AG04450 (cell line): ENCODE measurements around the gene CERS6. TPM values are rescaled to one million over a fixed set of nuclear protein-coding genes. Genes with fewer than 3 reads are reported as not detected.

Experiments used
- CTCF ChIA-PET: fragments of 300-600, 350-600 bp; formaldehyde crosslinking; extraction: SDS; loops from one replicate; lab custom pipeline; 2022; ENCODE audit warnings: antibody characterized with exemption, inconsistent platforms; lab: Charles Lee
- POLR2A ChIA-PET: fragments of 350-600 bp; formaldehyde crosslinking; extraction: SDS; loops from one replicate; lab custom pipeline; 2021; ENCODE audit warnings: antibody characterized with exemption, inconsistent platforms; lab: Yijun Ruan, JAX
- DNase-seq: peaks from one replicate; pipeline ENCODE4 v3.0.0-alpha.2; 2011; ENCODE audit warnings: low read depth, low spot score
- H3K27ac ChIP-seq: one replicate; pipeline ENCODE4 v1.5.1; 2012; ENCODE audit warnings: low read depth, low read length, control low read depth
- H3K27me3 ChIP-seq: one replicate; pipeline ENCODE4 v1.6.0; 2012; ENCODE audit warnings: low read length; ENCODE audit not compliant: control insufficient read depth, insufficient read depth
- H3K4me3 ChIP-seq: 2 replicates; pipeline ENCODE4 v1.5.1; 2011; ENCODE audit warnings: mild to moderate bottlenecking, low read depth, low read length, control low read depth
- H3K9me3 ChIP-seq: 2 replicates; pipeline ENCODE4 v1.5.1; 2012; ENCODE audit warnings: low read length; ENCODE audit not compliant: control insufficient read depth, insufficient read depth
- polyA plus RNA-seq: library from polyadenylated mRNA; depleted of rRNA; stranded (reverse); fragments of >200 nt; gene quantifications from 2 replicates; pipeline ENCODE4 v1.2.3, GENCODE V29; 2011
- TF ChIP-seq, protein P1 (sequence below): IDR thresholded peaks from 2 replicates; pipeline ENCODE4 v1.5.1; 2011; ENCODE audit warnings: low read depth, low read length, control low read depth, inconsistent platforms

Gene CERS6
- polyA plus RNA-seq, 1 experiment = 6.2 TPM

GRCh38 chr2:168802859-168803725 is 347.0 kb downstream of the CERS6 start:
- H3K9me3 ChIP-seq = no peaks in the 10 kb centered on the region
- DNase-seq = no peak
- H3K4me3 ChIP-seq = no peak overlapping the region
- TF ChIP-seq, protein P1, sequence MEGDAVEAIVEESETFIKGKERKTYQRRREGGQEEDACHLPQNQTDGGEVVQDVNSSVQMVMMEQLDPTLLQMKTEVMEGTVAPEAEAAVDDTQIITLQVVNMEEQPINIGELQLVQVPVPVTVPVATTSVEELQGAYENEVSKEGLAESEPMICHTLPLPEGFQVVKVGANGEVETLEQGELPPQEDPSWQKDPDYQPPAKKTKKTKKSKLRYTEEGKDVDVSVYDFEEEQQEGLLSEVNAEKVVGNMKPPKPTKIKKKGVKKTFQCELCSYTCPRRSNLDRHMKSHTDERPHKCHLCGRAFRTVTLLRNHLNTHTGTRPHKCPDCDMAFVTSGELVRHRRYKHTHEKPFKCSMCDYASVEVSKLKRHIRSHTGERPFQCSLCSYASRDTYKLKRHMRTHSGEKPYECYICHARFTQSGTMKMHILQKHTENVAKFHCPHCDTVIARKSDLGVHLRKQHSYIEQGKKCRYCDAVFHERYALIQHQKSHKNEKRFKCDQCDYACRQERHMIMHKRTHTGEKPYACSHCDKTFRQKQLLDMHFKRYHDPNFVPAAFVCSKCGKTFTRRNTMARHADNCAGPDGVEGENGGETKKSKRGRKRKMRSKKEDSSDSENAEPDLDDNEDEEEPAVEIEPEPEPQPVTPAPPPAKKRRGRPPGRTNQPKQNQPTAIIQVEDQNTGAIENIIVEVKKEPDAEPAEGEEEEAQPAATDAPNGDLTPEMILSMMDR = no peak
- POLR2A ChIA-PET = no interaction called here
- no peaks in the 10 kb centered on the region for H3K27me3 ChIP-seq
- CTCF ChIA-PET = interaction anchor here (1.3 kb wide), 1 partner anchor 28 kb away, joined by 4 read pairs; no protein-coding TSS in a partner anchor
- no peak overlapping the region for H3K27ac ChIP-seq

DNA sequence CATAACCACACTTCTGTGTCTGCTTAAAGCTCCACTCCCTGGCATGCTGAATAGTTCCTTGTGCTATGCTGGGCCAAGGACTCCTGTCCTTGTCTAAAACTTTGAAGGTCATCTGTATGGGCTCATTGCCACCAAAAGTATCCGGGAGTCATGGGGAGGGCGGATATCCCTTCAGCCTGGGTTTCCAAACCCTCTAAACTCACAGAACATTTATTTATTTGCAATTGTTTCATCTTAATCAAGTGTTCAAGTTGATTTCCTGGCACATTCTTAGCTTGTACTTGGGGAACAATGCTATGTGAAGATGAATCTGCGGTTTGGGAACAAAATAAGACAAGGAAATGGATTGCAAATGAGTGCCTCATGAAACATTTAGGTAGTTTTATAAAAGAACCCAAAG is 348.1 kb downstream of the CERS6 start:
- no peak overlapping the region for H3K4me3 ChIP-seq
- DNase-seq = no peak
- TF ChIP-seq, protein P1 = no peak
- ChIA-PET CTCF (no interaction called here), POLR2A (no interaction called here)
- no peak overlapping the region for H3K27ac ChIP-seq
- no peaks in the 10 kb centered on the region for H3K27me3 ChIP-seq
- no peaks in the 10 kb centered on the region for H3K9me3 ChIP-seq

GRCh38 chr2:168805615-168806014 is 349.5 kb downstream of the CERS6 start:
- Histone ChIP-seq H3K27me3 (no peaks in the 10 kb centered on the region), H3K9me3 (no peaks in the 10 kb centered on the region), H3K27ac (no peak overlapping the region), H3K4me3 (no peak overlapping the region)
- POLR2A ChIA-PET = no interaction called here
- TF ChIP-seq, protein P1 = no peak
- CTCF ChIA-PET = no interaction called here
- DNase-seq = no peak

DNA sequence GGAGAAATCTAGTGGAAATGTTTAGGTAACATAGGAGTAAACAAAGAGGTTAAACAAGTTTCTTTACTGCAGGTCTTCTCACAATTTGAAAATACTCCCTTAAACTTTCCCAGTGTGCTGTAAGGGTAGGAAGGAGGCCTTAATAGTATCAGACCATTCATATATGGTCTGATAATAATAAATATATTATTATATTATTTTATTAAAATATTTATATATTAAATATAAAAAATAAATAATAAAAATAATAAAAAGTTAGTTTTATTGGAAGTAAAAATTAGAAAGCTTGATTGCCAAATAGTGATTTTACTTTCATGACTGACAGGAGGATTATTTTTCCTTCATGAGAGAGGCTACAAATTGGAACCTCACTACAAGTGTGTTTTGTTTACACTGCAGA is 353.5 kb downstream of the CERS6 start:
- Histone ChIP-seq H3K27ac (no peak overlapping the region), H3K9me3 (no peaks in the 10 kb centered on the region), H3K4me3 (no peak overlapping the region), H3K27me3 (no peaks in the 10 kb centered on the region)
- ChIA-PET POLR2A (no interaction called here), CTCF (interaction anchor here (1.0 kb wide), 1 partner anchor 9 kb away, joined by 3 read pairs; no protein-coding TSS in a partner anchor)
- DNase-seq = no peak
- TF ChIP-seq, protein P1 = no peak

- CTCF ChIA-PET = interaction anchor here (1.0 kb wide), 1 partner anchor 10 kb away, joined by 3 read pairs; no protein-coding TSS in a partner anchor
- TF ChIP-seq, protein P1 = no peak
- no peak overlapping the region for H3K4me3 ChIP-seq
- no peaks in the 10 kb centered on the region for H3K9me3 ChIP-seq
- DNase-seq = no peak
- POLR2A ChIA-PET = no interaction called here
- no peak overlapping the region for H3K27ac ChIP-seq
- no peaks in the 10 kb centered on the region for H3K27me3 ChIP-seq
These were observed 354.2 kb downstream of the CERS6 start for GRCh38 chr2:168810235-168810634.
